ENCODE measurements around the gene KIAA1191.

The KIAA1191 gene

DNA sequence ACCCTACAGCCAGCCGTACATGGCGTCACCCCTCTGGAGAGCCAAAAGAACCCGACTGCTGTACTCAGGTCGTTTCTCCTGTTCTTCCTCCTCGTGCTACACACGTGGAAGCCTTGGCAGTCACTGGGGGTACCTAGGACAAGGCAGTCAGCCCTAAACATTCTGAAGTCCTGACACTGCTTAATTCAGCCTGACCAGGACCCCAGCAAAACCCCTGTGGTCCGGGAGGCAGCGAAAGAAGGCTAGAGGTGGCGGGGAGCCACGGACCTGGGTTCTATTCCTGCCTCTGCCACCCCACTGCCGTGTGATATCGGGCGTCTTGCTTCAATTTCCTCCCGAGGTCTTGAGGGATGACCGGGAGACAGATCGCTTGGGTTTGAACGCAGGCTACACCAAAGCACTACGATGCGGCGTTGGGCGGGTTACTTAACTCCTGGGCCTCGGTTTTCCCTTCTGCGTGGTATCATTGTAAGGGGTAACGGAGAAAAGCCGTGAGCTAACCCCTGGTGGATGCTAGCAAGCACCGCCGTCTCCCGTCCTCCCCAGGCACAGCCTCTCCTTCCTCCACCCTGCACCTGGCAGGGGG lies 3.3 kb upstream of the KIAA1191 start:
- H3K9me3 ChIP-seq (replicated peaks in 1 of 11) = no peaks in the 10 kb centered on the region
- peak overlapping the region; percentile 42 to 84 (median 76); a peak in 20 of 22 replicates for H3K27ac ChIP-seq
- peaks cover 40 to 67% (median 57%) of the 10 kb centered on the region in 10 experiments for H3K4me1 ChIP-seq
- H3K9ac ChIP-seq = peak overlapping the region; percentile 72 to 88 (median 82)
- peaks cover 10 to 37% (median 24%) of the 10 kb centered on the region in 11 experiments; a peak in 21 of 22 replicates for H3K27me3 ChIP-seq
- peaks cover 0 to 25% (median 19%) of the 10 kb centered on the region in 11 experiments; a peak in 14 of 22 replicates for H3K36me3 ChIP-seq
- no peak for TF ChIP-seq Cebpa-rat (IDR thresholded peaks at IDR 0.05)
- peak overlapping the region; percentile 70 to 86 (median 81) for H3K4me3 ChIP-seq
- H4K20me1 ChIP-seq = peaks cover under 1 to 28% (median 11%) of the 10 kb centered on the region in 11 experiments; a peak in 19 of 22 replicates
- H3K4me2 ChIP-seq = peak overlapping the region; percentile 89 to 100 (median 97)

DNA sequence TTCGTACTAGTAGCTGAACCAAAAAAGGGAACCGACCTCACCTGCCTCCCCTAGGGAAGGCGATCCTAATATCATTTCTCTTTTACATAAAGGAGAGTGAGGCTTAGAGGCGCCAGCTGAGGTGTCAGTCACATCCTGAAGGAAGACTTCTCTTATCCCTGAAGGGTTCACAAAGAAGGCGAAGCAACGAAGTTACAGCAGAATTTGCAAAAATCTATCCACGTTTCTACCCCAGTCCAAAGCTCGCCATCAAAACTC lies 598 bp upstream of the KIAA1191 start:
- Histone ChIP-seq H3K4me2 (peak overlapping the region; percentile 83 to 97 (median 86)), H3K4me1 (peaks cover 46 to 67% (median 61%) of the 10 kb centered on the region in 10 experiments), H3K9ac (peak overlapping the region; percentile 84 to 96 (median 92)), H3K4me3 (peak overlapping the region; percentile 80 to 100 (median 92)), H3K27me3 (peaks cover 10 to 33% (median 24%) of the 10 kb centered on the region in 11 experiments; a peak in 21 of 22 replicates), H3K9me3 (replicated peaks in 1 of 11) (no peaks in the 10 kb centered on the region), H3K36me3 (peaks cover 21 to 28% (median 23%) of the 10 kb centered on the region in 11 experiments; a peak in 21 of 22 replicates), H4K20me1 (peaks cover 14 to 44% (median 33%) of the 10 kb centered on the region in 11 experiments; a peak in 20 of 22 replicates), H3K27ac (peak overlapping the region; percentile 25 to 88 (median 79); a peak in 21 of 22 replicates)
- TF ChIP-seq Cebpa-rat (IDR thresholded peaks at IDR 0.05) = no peak

DNA sequence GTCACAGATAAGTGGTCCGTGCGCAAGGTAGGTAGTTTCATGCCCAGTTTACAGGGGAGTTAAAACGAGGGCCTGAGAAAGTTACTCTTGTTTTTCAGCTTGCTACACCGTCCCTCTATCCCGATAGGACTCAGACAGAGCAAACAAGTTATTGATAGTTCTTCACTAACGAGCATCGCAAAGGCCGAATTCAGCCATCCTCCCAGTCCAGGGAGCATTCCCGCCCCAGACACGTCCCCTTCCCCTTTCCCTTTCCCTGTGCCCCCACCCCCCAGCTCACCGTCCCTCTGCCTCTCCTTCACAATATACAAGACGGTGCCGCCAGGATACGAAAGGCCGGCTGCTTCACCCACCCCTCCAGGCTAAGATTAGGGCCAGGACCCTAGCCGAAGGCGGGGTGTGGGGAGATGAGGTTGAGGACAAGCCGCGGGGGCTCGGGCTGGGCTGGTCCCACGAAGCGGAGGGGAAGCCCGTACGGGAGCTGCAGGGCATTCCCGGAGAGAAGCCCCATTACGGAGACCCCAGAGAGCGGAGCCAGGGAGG lies 599 bp downstream of the KIAA1191 start:
- Histone ChIP-seq H4K20me1 (peaks cover 26 to 54% (median 45%) of the 10 kb centered on the region in 11 experiments; a peak in 20 of 22 replicates), H3K4me2 (peak overlapping the region; percentile 83 to 96 (median 86)), H3K36me3 (peaks cover 33 to 40% (median 35%) of the 10 kb centered on the region in 11 experiments), H3K27ac (peak overlapping the region; percentile 75 to 88 (median 84)), H3K4me3 (peak overlapping the region; percentile 80 to 100 (median 92)), H3K9ac (peak overlapping the region; percentile 84 to 96 (median 92)), H3K9me3 (replicated peaks in 1 of 11) (no peaks in the 10 kb centered on the region), H3K4me1 (peaks cover 34 to 55% (median 49%) of the 10 kb centered on the region in 10 experiments), H3K27me3 (peaks cover 7 to 21% (median 14%) of the 10 kb centered on the region in 11 experiments; a peak in 21 of 22 replicates)
- TF ChIP-seq Cebpa-rat (IDR thresholded peaks at IDR 0.05) = no peak

DNA sequence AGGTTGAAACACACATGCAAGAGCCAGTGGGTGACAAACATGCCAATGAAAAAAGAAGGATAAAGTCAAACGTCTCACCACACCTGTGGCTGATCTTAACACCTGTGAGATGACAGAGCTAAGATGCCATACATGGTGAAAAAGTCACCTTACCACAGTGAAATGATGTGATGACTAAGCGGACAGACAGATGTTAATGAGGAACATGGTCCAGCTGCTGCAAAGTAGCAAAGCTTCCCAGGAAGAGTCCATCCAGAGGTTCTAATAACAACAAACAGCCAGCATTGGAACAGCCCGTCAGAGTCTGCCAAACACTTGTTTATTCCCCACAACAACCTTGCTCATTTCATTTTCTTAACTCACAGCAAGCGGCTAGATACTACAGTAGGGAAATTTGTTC lies 1.9 kb downstream of the KIAA1191 start:
- Histone ChIP-seq H3K9ac (peak overlapping the region in 2 of 11 experiments; percentile 3 to 94; a peak in 3 of 22 replicates), H3K36me3 (peaks cover 46 to 53% (median 48%) of the 10 kb centered on the region in 11 experiments), H3K4me1 (peaks cover 29 to 44% (median 39%) of the 10 kb centered on the region in 10 experiments), H3K9me3 (replicated peaks in 1 of 11) (no peaks in the 10 kb centered on the region), H4K20me1 (peaks cover 39 to 68% (median 58%) of the 10 kb centered on the region in 11 experiments; a peak in 21 of 22 replicates), H3K4me3 (peak overlapping the region in 3 of 10 experiments; percentile 5 to 99 (median 97); a peak in 4 of 20 replicates), H3K27me3 (peaks cover 0 to 8% (median 1%) of the 10 kb centered on the region in 11 experiments; a peak in 11 of 22 replicates), H3K27ac (no peak overlapping the region), H3K4me2 (peak overlapping the region; percentile 83 to 96 (median 86))
- no peak for TF ChIP-seq Cebpa-rat (IDR thresholded peaks at IDR 0.05)

DNA sequence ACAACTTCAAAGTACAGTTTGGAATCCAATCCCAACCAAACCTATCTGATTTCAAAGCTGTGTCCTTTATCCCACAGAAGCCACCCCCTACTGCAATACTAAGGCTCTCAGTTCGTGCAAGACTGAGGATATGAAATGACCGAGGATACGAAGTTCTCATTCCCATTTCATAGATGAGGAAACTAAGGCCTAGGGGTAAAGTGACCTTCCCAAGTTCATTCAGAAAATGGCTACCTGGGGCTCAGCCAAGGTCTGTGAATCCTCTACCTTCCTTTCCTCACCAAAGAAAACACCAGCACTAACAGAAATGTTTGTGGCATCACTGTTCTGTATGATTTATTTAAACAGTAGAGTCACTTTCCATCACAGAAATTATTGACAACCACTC lies 5.4 kb downstream of the KIAA1191 start:
- H3K27ac ChIP-seq = no peak overlapping the region
- H3K4me3 ChIP-seq = no peak overlapping the region
- H3K27me3 ChIP-seq = no peaks in the 10 kb centered on the region
- H4K20me1 ChIP-seq = peaks cover 70 to 100% (median 93%) of the 10 kb centered on the region in 11 experiments; a peak in 21 of 22 replicates
- no peak overlapping the region for H3K9ac ChIP-seq
- H3K4me1 ChIP-seq = peaks cover 14 to 20% (median 15%) of the 10 kb centered on the region in 10 experiments
- H3K9me3 ChIP-seq (replicated peaks in 1 of 11) = no peaks in the 10 kb centered on the region
- TF ChIP-seq Cebpa-rat (IDR thresholded peaks at IDR 0.05) = no peak
- H3K36me3 ChIP-seq = peaks cover 81 to 87% (median 83%) of the 10 kb centered on the region in 11 experiments
- no peak overlapping the region for H3K4me2 ChIP-seq

DNA sequence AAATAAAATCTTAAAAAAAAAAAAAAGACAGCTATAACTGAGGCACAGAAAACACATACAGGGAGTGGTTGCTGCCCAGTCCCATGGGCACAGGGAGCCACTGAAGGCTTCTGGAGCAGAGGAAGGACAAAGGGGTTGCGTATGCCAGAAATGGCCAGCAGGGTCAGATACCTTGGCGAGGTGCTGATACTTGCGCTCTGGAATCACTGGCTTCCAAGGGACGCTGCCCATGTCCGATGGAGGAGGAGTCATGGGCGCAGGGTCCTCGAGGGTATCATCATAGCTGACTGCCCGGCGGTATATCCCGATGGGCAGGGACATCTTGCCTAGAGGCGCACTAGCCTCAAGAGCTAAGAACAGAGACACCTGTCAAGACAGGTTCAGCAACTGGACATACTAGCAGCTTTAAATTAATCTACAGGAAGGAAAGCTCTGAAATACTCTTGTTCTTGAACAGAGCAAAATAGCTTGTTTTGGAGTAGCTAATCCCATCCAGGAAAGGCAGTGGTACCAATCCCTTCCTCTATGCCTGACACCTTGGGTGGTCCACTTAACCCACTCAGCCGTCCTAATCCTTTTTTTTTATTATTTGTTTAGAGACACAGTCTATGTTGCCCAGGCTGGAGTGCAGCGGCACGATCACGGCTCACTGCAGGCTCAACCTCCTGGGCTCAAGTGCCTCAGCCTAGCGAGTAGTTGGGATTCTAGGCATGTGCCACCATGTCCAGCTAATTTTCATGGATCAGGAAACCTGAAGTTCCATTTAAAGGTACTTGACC lies 6.0 kb downstream of the KIAA1191 start:
- Histone ChIP-seq H4K20me1 (peaks cover 76 to 100% (median 93%) of the 10 kb centered on the region in 11 experiments; a peak in 21 of 22 replicates), H3K4me2 (no peak overlapping the region), H3K27ac (no peak overlapping the region), H3K4me3 (no peak overlapping the region), H3K4me1 (peaks cover 13 to 19% (median 14%) of the 10 kb centered on the region in 10 experiments), H3K9ac (no peak overlapping the region), H3K36me3 (peaks cover 87 to 93% (median 89%) of the 10 kb centered on the region in 11 experiments), H3K27me3 (no peaks in the 10 kb centered on the region), H3K9me3 (replicated peaks in 1 of 11) (no peaks in the 10 kb centered on the region)
- no peak for TF ChIP-seq Cebpa-rat (IDR thresholded peaks at IDR 0.05)

DNA sequence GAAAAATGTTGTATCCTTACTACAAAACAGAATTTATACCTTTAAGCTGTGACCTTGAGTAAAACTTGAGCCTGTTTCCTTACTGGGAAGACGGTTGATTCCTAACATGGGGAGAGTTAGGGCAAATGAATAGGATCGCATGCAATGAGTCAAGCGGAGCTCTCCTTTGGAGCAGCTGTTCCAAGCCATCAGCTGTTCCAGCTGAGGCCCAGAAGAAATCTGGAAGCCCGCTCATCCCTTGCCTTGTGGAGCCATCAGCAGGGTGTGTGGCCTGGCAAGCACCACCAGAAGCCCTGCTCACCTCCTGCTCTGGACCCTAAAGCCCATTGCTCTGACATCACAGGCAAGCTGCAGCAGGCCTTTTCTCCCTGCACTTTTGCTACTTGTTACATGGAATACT lies 8.0 kb downstream of the KIAA1191 start:
- Histone ChIP-seq H4K20me1 (peaks cover 78 to 100% (median 97%) of the 10 kb centered on the region in 11 experiments), H3K9me3 (replicated peaks in 1 of 11) (no peaks in the 10 kb centered on the region), H3K36me3 (peaks cover 98 to 100% (median 100%) of the 10 kb centered on the region in 11 experiments), H3K4me2 (no peak overlapping the region), H3K27ac (no peak overlapping the region), H3K9ac (no peak overlapping the region), H3K27me3 (no peaks in the 10 kb centered on the region), H3K4me3 (no peak overlapping the region), H3K4me1 (peaks cover 0 to 5% (median 0%) of the 10 kb centered on the region in 10 experiments; a peak in 2 of 20 replicates)
- no peak for TF ChIP-seq Cebpa-rat (IDR thresholded peaks at IDR 0.05)

DNA sequence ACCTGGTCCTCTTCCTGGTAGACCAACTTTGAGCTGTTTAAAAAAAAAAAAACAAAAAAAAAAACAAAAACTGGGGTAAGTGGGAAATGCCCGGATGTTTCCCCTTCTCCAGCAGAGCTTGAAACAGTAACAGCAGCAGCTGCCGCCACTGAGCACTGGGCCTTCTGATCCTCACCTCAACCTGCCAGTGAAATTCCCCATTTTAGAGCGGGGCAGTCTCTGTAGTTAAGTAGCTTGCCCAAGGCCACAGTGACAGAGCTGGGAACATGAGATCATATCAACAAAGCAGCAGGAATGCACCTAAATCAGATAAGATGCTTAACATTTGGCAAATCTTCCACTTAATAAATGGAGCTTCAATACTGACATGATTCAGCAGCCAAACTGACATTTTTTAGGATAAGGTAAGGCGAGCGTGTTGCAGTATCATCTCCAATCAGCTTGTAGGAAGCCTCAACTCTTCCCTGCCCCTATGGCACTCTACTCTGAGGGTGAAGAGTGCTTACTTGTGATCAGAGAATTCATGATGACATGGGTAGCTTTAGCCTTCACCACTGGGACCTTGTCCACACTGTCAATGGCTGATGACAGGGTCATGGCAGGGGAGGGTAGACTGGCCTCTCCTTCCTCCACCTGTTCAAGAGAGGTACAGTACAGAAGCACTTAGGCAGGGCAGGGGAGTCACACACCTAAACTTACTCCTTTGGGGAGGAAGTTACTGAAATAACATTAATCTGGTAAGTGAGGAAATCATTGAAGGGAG lies 9.3 kb downstream of the KIAA1191 start:
- no peaks in the 10 kb centered on the region for H3K4me1 ChIP-seq
- H4K20me1 ChIP-seq = peaks cover 78 to 100% (median 88%) of the 10 kb centered on the region in 11 experiments
- H3K36me3 ChIP-seq = peaks cover 99 to 100% (median 100%) of the 10 kb centered on the region in 11 experiments
- no peak overlapping the region for H3K9ac ChIP-seq
- H3K27me3 ChIP-seq = no peaks in the 10 kb centered on the region
- H3K27ac ChIP-seq = no peak overlapping the region
- H3K4me3 ChIP-seq = no peak overlapping the region
- H3K9me3 ChIP-seq (replicated peaks in 1 of 11) = no peaks in the 10 kb centered on the region
- no peak for TF ChIP-seq Cebpa-rat (IDR thresholded peaks at IDR 0.05)
- no peak overlapping the region for H3K4me2 ChIP-seq
